Pancreas (tissue), 10 donors: ENCODE data around the gene SP7. TPM values are rescaled to one million over a fixed set of nuclear protein-coding genes. Genes with fewer than 3 reads are reported as not detected.

Source experiments
- ATAC-seq, 4 donors: fragments of 200-7000 bp; cut with Tn5 transposase; one replicate each; pipeline versions ENCODE4 v1.8.0 to v1.9.1; 2020; ENCODE audit warnings: mild to moderate bottlenecking in 4 of 4, moderate library complexity in 4 of 4
- DNase-seq, 6 donors: peaks; one replicate each; pipeline ENCODE4 v3.0.0-alpha.2; 2020
- FAIRE-seq: peaks from 2 replicates; lab custom pipeline; 2012; peaks lifted over from hg19 to GRCh38; lab: Jason Lieb, UNC
- H3K27ac ChIP-seq, 4 donors: fragments of 200-600 bp; sonication (generic); 1 replicate in 3 of 4; 2 replicates in 1 of 4; pipeline versions ENCODE4 v1.5.0 to v1.8.0; 2020
- H3K27me3 ChIP-seq, 4 donors: fragments of 200-600 bp; one replicate each; pipeline ENCODE4 v1.8.0; 2021
- H3K36me3 ChIP-seq, 3 donors: fragments of 200-600 bp; sonication (generic) in 1 of 3; one replicate each; pipeline versions ENCODE4 v1.5.0 to v1.8.0; 2020 to 2021
- H3K4me1 ChIP-seq, 3 donors: fragments of 200-600 bp; one replicate each; pipeline ENCODE4 v1.8.0; 2021
- H3K4me3 ChIP-seq, 4 donors: fragments of 200-600 bp; sonication (generic) in 2 of 4; one replicate each; pipeline versions ENCODE4 v1.5.0 to v1.8.0; 2020 to 2021
- H3K9me3 ChIP-seq, 4 donors: fragments of 200-600 bp; one replicate each; pipeline ENCODE4 v1.8.0; 2021
- CTCF ChIP-seq, 4 donors: fragments of 200-600 bp; sonication (generic) in 3 of 4; IDR thresholded peaks; one replicate each; pipeline versions ENCODE4 v1.5.0 to v1.8.0; 2021; ENCODE audit warnings: antibody characterized with exemption in 4 of 4
- WGBS, 2 donors: extraction: QIAGEN DNeasy Blood & Tissue Kit; methylation state at CpG; one replicate each; pipeline ENCODE4 v1.1.7; 2013; 5-methylcytosine and 5-hydroxymethylcytosine counted together
- intact Hi-C, 3 donors: fragments of 100-400 bp; cut with DNase I; formaldehyde crosslinking; loops; one replicate each; pipeline versions ENCODE4 v1.11.1 to v1.14.2; 2022
- polyA plus RNA-seq, 2 donors: library from polyadenylated mRNA; stranded (reverse); fragments of 200-250 nt; gene quantifications; one replicate each; pipeline ENCODE4 v1.2.3, GENCODE V29; 2013
- total RNA-seq, 6 donors: library from RNA; stranded (reverse); fragmentation: NEBNext Ultra II Directional in 4 of 6; extraction: Animal tissue kit (Norgen Biotek cat#: 25700) in 4 of 6; gene quantifications; one replicate each; pipeline versions ENCODE4 v1.2.1 to v1.2.4, GENCODE V29; 2021 to 2023
- donor health status: healthy with polysubstance abuse.
- donor health status: DM: no; HTN: no; CAD: no; lungs with moderate emphysema.
- donor health status: DM: no; HTN: no; CAD: no.
- donor health status: control.
- donor health status: control.
- donor health status: Bipolar disorder and iron deficiency.
- donor health status: DM: yes; HTN: yes; CAD: no.
- donor health status: DM: no; HTN: no; CAD: no.
- donor health status: DM: no; HTN: no; CAD: no.
- donor health status: DM: yes; HTN: yes; CAD: no.

Gene SP7
- total and polyA plus RNA-seq, 8 donors: not detected

- DNase-seq: peak; percentile 85 to 95 (median 90)
- ATAC-seq: peak; percentile 71 to 84 (median 80)
- Histone ChIP-seq H3K9me3 (no peaks in the 10 kb centered on the region), H3K36me3 (no peaks in the 10 kb centered on the region), H3K4me3 (peak overlapping the region; percentile 26 to 74 (median 44)), H3K27me3 (no peaks in the 10 kb centered on the region), H3K27ac (peak overlapping the region; percentile 24 to 82 (median 76)), H3K4me1 (peaks cover 10 to 27% (median 11%) of the 10 kb centered on the region in 3 donors)
- intact Hi-C loops: no loop called here
- FAIRE-seq: no peak
- peak; percentile 5 to 56 (median 44) for TF ChIP-seq CTCF (IDR thresholded peaks at IDR 0.05)
- WGBS, 2 donors: 0% methylated on average over 62 to 69 of the region's 69 CpGs
Measured at GRCh38 chr12:53324779-53325510, 11.2 kb downstream of the SP7 start.

GRCh38 chr12:53324113-53324778 is 11.9 kb downstream of the SP7 start:
- FAIRE-seq: no peak
- intact Hi-C loops: no loop called here
- WGBS, 2 donors: 24 to 26% methylated on average over 28 of the region's 28 CpGs

GRCh38 chr12:53320352-53321195 is 15.6 kb downstream of the SP7 start:
- H3K36me3 ChIP-seq: peaks cover 0 to 5% (median 0%) of the 10 kb centered on the region in 3 donors
- 23 to 33% methylated on average over 10 of the region's 10 CpGs for WGBS, 2 donors
- intact Hi-C loops: no loop called here
- DNase-seq (no peak), ATAC-seq (no peak), FAIRE-seq (no peak)
- H3K9me3 ChIP-seq: no peaks in the 10 kb centered on the region
- H3K27ac ChIP-seq: peak overlapping the region; percentile 63 to 93 (median 84)
- TF ChIP-seq CTCF (IDR thresholded peaks at IDR 0.05): no peak
- no peaks in the 10 kb centered on the region for H3K27me3 ChIP-seq
- peaks cover 10 to 24% (median 11%) of the 10 kb centered on the region in 3 donors for H3K4me1 ChIP-seq
- H3K4me3 ChIP-seq: peak overlapping the region; percentile 38 to 66 (median 56)

More at GRCh38 chr12:53324113-53324778, 11.9 kb downstream of the SP7 start:
- Histone ChIP-seq H3K9me3 (no peaks in the 10 kb centered on the region), H3K4me1 (peaks cover 10 to 29% (median 11%) of the 10 kb centered on the region in 3 donors), H3K36me3 (no peaks in the 10 kb centered on the region), H3K27me3 (no peaks in the 10 kb centered on the region), H3K4me3 (peak overlapping the region; percentile 26 to 74 (median 44)), H3K27ac (peak overlapping the region; percentile 24 to 82 (median 76))
- TF ChIP-seq CTCF (IDR thresholded peaks at IDR 0.05): peak in 1 of 4 donors; percentile 19
- peak in 5 of 6 donors; percentile 26 to 63 (median 33) for DNase-seq
- ATAC-seq: peak in 1 of 4 donors; percentile 8

GRCh38 chr12:53313996-53314395 is 22.2 kb downstream of the SP7 start:
- H3K27ac ChIP-seq: no peak overlapping the region
- DNase-seq (no peak), ATAC-seq (no peak), FAIRE-seq (no peak)
- no peaks in the 10 kb centered on the region for H3K27me3 ChIP-seq
- H3K9me3 ChIP-seq: no peaks in the 10 kb centered on the region
- intact Hi-C loops: no loop called here
- no peak for TF ChIP-seq CTCF (IDR thresholded peaks at IDR 0.05)
- WGBS, 2 donors: 61 to 94% methylated on average over 2 to 3 of the region's 3 CpGs
- H3K4me3 ChIP-seq: no peak overlapping the region
- peaks cover 0 to 36% (median 11%) of the 10 kb centered on the region in 3 donors for H3K36me3 ChIP-seq
- H3K4me1 ChIP-seq: no peaks in the 10 kb centered on the region
